Lung (tissue), 12 donors: ENCODE measurements around the gene LY6G6D. TPM values are rescaled to one million over a fixed set of nuclear protein-coding genes. Genes with fewer than 3 reads are reported as not detected.

Experiments used
- ATAC-seq: fragments of 200-7000 bp; cut with Tn5 transposase; one replicate; pipeline ENCODE4 v1.9.1; 2020; ENCODE audit warnings: moderate number of reproducible peaks; ENCODE audit not compliant: insufficient read depth, low FRiP score
- DNase-seq, 3 donors: peaks; one replicate each; pipeline ENCODE4 v3.0.0-alpha.2; 2013 to 2017
- H3K27ac ChIP-seq, 2 donors: one replicate each; pipeline ENCODE4 v1.5.1; 2013; ENCODE audit warnings: mild to moderate bottlenecking in 2 of 2, moderate library complexity in 2 of 2, control low read depth in 1 of 2, inconsistent platforms in 1 of 2, low read depth in 1 of 2, low read length in 1 of 2
- H3K27me3 ChIP-seq, 3 donors: one replicate each; pipeline ENCODE4 v1.5.1; 2013; ENCODE audit warnings: low read length in 2 of 3; ENCODE audit not compliant: control insufficient read depth in 3 of 3, insufficient read depth in 3 of 3
- H3K36me3 ChIP-seq, 4 donors: one replicate each; pipeline ENCODE4 v1.5.1; 2013; ENCODE audit warnings: low read length in 4 of 4, mild to moderate bottlenecking in 1 of 4, moderate library complexity in 1 of 4; ENCODE audit not compliant: control insufficient read depth in 4 of 4, insufficient read depth in 4 of 4
- H3K4me1 ChIP-seq, 5 donors: one replicate each; pipeline ENCODE4 v1.5.1; 2013; ENCODE audit warnings: low read length in 5 of 5, mild to moderate bottlenecking in 2 of 5, moderate library complexity in 1 of 5; ENCODE audit not compliant: control insufficient read depth in 5 of 5, insufficient read depth in 5 of 5
- H3K4me3 ChIP-seq: one replicate; pipeline ENCODE4 v1.5.1; 2013; ENCODE audit warnings: mild to moderate bottlenecking, control low read depth, moderate library complexity
- H3K9ac ChIP-seq, 2 donors: one replicate each; pipeline ENCODE4 v1.5.1; 2013; ENCODE audit warnings: low read length in 2 of 2, control low read depth in 1 of 2; ENCODE audit not compliant: insufficient read depth in 1 of 2
- H3K9me3 ChIP-seq, 4 donors: one replicate each; pipeline ENCODE4 v1.5.1; 2013; ENCODE audit warnings: low read length in 3 of 4, mild to moderate bottlenecking in 1 of 4, moderate library complexity in 1 of 4; ENCODE audit not compliant: control insufficient read depth in 4 of 4, insufficient read depth in 3 of 4
- CTCF ChIP-seq: IDR thresholded peaks from 2 replicates; pipeline ENCODE4 v1.5.1; 2012; ENCODE audit warnings: mild to moderate bottlenecking; ENCODE audit errors: control extremely low read depth, extremely low read depth
- WGBS, 2 donors: extraction: QIAGEN DNeasy Blood & Tissue Kit; methylation state at CpG; one replicate each; pipeline ENCODE4 v1.1.7; 2013; 5-methylcytosine and 5-hydroxymethylcytosine counted together
- polyA plus RNA-seq, 2 donors: library from polyadenylated mRNA; stranded (reverse); fragments of 200-250 nt; gene quantifications; one replicate each; pipeline ENCODE4 v1.2.1, GENCODE V29; 2013
- total RNA-seq, 2 donors: library from RNA; depleted of rRNA in 1 of 2; stranded (reverse); fragments of >200 nt in 1 of 2; gene quantifications; one replicate each; pipeline ENCODE4 v1.2.1, GENCODE V29; 2014 to 2021
- donor health status: control.
- donor health status: control.
- donor health status: Bipolar disorder and iron deficiency.
- donor health status: healthy.
- donor health status: DM: yes; HTN: yes; CAD: no.

The LY6G6D gene
- total and polyA plus RNA-seq, 4 donors: not detected

GRCh38 chr6:31739639-31740396 is 24.7 kb downstream of the LY6G6D start, which contains the start of gene MSH5:
Gene MSH5, plus strand, starts transcription at chr6:31740005. Its CDS starts 462 bp downstream, at chr6:31740467.
- 0% methylated on average over 58 of the region's 58 CpGs for WGBS, 2 donors
- Histone ChIP-seq H3K4me3 (peak within 1 kb of the TSS; percentile 74), H3K4me1 (peaks cover 0 to 38% (median 17%) of the 10 kb centered on the region in 5 donors), H3K9ac (peak within 1 kb of the TSS in 1 of 2 donors; percentile 70), H3K36me3 (peaks cover 0 to 4% (median 0%) of the 10 kb centered on the region in 4 donors), H3K27ac (peak within 1 kb of the TSS in 1 of 2 donors; percentile 93), H3K9me3 (no peaks in the 10 kb centered on the region), H3K27me3 (no peaks in the 10 kb centered on the region)
- ATAC-seq (peak; percentile 92), DNase-seq (peak; percentile 99 to 100 (median 100))
- no peak for TF ChIP-seq CTCF

GRCh38 chr6:31740397-31741223 is 25.5 kb downstream of the LY6G6D start:
- peak; percentile 8 for ATAC-seq
- Histone ChIP-seq H3K9me3 (no peaks in the 10 kb centered on the region), H3K27me3 (no peaks in the 10 kb centered on the region), H3K36me3 (peaks cover 0 to 4% (median 0%) of the 10 kb centered on the region in 4 donors), H3K4me3 (peak overlapping the region; percentile 74), H3K27ac (peak overlapping the region in 1 of 2 donors; percentile 91), H3K4me1 (peaks cover 0 to 36% (median 17%) of the 10 kb centered on the region in 5 donors), H3K9ac (no peak overlapping the region)
- WGBS, 2 donors: 7 to 13% methylated on average over 29 of the region's 29 CpGs
- no peak for DNase-seq
- TF ChIP-seq CTCF: no peak

GRCh38 chr6:31741815-31742214 is 26.7 kb downstream of the LY6G6D start:
- H3K9ac ChIP-seq: no peak overlapping the region
- no peak for DNase-seq
- no peak for ATAC-seq
- H3K36me3 ChIP-seq: peaks cover 0 to 4% (median 0%) of the 10 kb centered on the region in 4 donors
- no peaks in the 10 kb centered on the region for H3K9me3 ChIP-seq
- no peak overlapping the region for H3K4me3 ChIP-seq
- no peak overlapping the region for H3K27ac ChIP-seq
- peaks cover 0 to 31% (median 14%) of the 10 kb centered on the region in 5 donors for H3K4me1 ChIP-seq
- no peak for TF ChIP-seq CTCF
- WGBS, 2 donors: 90 to 93% methylated on average over 2 of the region's 2 CpGs
- H3K27me3 ChIP-seq: no peaks in the 10 kb centered on the region
